Erythroblast (primary cell): Measurements from ENCODE around the gene RARS1.

Experiments used
- GATA1 ChIP-seq: IDR thresholded peaks from 2 replicates; pipeline ENCODE4 v1.6.1; 2011; ENCODE audit warnings: low read depth, mild to moderate bottlenecking, control low read depth, low read length, moderate library complexity
- POLR2A ChIP-seq: IDR thresholded peaks from 2 replicates; pipeline ENCODE4 v1.6.1; 2011; ENCODE audit warnings: mild to moderate bottlenecking, low read length

DNA sequence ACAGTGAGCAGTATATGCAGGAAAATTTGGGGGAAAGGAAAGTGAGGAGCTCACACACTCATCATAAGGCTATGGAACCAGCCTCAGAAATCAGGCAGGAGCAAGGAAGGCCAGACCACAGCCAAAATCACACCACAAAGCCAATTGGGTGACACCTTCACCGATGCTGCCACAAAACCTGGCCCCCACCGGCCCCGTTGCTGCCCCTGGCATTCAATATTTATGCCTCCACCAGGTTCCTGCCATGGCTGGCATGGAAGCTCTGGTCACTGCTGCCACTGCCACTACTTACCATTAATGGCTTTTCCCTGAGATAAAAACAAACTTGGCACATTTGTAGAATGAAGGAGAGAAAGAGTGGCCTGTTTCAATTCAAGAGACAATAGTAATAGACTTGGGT lies 28.7 kb upstream of the RARS1 start:
- TF ChIP-seq POLR2A (no peak), GATA1 (no peak)
